HPDE6-E6E7 (cell line): ENCODE results near the gene STARD8.
"Not testable (repeated sequence)": the region's sequence is repeated elsewhere in the genome, so short reads cannot be mapped to it uniquely, and the experiment has no call there.

Experiments
- DNase-seq: peaks from one replicate; pipeline ENCODE4 v3.0.0; 2011; ENCODE audit warnings: missing footprints; ENCODE audit errors: extremely low spot score

STARD8 gene

DNA sequence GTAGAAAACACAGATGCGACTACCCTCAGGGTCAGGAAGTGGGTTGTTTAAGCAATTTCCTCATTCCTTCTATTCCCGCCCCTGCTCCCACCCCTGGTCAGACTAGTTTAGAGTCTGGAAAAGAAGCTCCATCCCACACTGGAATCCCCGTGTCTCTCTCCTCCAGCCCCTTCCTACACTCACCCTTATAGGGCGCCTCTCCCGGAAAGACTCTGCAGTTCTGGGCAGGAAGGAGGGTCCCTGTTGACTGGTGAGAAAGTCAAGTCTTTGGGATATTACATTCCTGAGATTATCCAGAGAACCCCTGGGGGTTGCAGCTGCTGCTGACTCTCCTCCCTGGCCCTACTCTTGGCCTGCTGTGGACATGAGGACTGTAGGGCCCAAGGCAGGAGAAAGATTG lies 11.9 kb downstream of the STARD8 start:
- no peak for DNase-seq

DNA sequence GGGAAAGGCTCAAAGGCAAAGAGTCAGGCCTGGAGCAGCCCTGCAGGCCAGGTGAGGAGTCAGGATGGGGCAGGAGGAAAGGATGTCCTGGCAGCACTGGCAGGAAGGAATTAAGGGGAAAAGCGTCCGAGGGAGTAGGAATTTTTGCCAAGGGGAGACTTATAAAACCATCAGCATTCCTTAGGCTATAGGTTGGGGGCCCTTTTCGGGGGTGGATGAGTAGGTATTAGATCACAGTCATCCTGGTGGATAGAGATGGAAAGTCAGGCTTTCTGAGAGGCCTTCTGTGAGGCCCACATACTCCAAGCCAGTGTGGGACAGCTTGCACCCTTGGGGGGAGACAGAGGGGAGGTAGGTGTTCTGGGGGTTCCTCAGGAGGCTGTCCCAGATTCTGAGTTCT lies 12.3 kb downstream of the STARD8 start:
- DNase-seq, result no peak

GRCh38 chrX:68660746-68661145 lies 13.3 kb downstream of the STARD8 start:
- no peak for DNase-seq

GRCh38 chrX:68665502-68665901 lies 18.0 kb downstream of the STARD8 start:
- DNase-seq, result no peak

DNA sequence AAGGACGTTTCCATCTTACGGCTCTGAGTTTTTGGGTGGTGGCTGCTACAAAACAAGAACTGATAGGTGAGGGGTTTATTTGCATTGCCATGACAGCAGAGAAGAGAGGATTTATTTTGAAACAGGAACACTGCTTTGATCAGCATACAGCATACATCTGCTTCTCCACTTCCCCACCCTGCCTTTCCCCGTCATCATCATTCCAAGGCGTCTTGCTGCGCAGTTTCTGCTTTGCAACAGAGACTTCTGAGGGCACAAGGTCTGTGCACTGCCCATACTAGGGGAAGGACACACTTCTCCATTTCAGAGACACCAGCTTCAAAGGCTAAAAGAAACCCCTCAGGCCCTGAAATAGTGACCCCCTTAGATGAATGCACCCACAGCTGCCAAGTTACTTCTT lies 19.1 kb downstream of the STARD8 start:
- no peak for DNase-seq

- DNase-seq, result no peak
Measured at GRCh38 chrX:68669094-68669860, 21.8 kb downstream of the STARD8 start.

- no peak for DNase-seq
Measured at GRCh38 chrX:68669871-68670270, 22.4 kb downstream of the STARD8 start.

GRCh38 chrX:68671221-68671620 lies 23.8 kb downstream of the STARD8 start:
- no peak for DNase-seq

GRCh38 chrX:68672581-68673318 lies 25.3 kb downstream of the STARD8 start:
- DNase-seq, result no peak

DNA sequence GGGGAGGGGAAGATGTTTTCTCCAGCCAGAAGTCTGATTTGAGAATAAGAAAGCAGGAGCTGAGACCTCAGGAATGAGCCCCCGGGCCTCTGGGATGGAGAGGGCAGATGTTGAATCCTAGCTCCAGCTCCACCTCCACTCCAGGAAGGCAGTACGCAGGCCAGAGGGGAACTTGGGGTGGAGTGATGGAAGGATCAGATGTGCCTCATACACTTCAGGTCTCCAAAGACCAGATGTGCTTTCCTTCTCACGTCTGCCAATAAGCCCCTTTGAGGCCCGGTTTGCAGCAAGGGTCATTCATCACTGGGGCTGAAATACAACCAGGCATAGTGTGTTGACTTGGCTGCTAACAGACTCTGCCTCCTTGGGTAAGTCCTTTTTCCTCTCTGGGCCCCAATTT lies 28.1 kb downstream of the STARD8 start:
- no peak for DNase-seq

GRCh38 chrX:68676335-68676734 lies 28.9 kb downstream of the STARD8 start:
- DNase-seq, result no peak

DNA sequence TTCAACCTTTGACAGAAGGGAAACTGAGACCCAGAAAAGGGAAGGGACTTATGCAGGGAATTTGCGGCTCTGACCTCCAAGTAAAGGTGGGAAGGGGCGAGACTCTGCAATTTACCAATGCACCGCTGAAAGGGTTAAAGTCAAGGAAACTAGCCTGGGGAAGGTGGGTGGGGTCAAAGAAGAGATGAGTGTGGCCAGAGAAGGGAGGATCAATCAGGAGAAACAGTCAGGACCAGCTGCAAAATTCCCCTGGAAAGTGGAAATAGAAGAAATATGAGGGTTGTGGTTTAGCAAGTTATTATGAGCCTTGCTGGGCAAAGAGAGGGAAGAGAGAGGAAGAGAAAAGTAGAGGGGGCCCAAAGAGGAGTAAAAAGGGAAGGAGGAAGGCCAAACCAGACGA lies 30.5 kb downstream of the STARD8 start:
- no peak for DNase-seq

- DNase-seq, result no peak
Measured at GRCh38 chrX:68681443-68681941, 34.0 kb downstream of the STARD8 start.

DNA sequence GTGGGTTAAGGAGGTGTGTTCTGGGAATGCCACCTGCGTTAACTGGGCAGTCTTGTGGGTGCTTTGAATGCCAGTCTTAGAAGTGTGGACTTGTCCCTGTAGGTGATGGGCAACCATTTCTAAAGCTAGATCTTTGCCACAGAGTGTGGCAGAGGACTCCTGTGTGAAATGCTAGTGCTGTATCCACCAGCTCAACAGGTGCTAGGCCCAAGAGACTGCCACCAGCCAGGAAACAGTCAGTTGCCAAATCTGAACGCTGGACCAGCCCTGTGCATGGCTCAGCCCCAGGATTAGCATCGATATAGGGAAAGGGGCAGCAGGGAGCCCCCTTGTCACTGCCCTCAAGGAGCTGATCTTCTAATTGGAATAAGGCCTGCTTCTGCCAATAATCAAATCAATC lies 35.3 kb downstream of the STARD8 start:
- no peak for DNase-seq

GRCh38 chrX:68683580-68683979 lies 36.1 kb downstream of the STARD8 start:
- DNase-seq, result no peak

- no peak for DNase-seq
Measured at GRCh38 chrX:68684291-68684918, 36.9 kb downstream of the STARD8 start.

- DNase-seq, result no peak
Measured at GRCh38 chrX:68684919-68685304, 37.4 kb downstream of the STARD8 start.

DNA sequence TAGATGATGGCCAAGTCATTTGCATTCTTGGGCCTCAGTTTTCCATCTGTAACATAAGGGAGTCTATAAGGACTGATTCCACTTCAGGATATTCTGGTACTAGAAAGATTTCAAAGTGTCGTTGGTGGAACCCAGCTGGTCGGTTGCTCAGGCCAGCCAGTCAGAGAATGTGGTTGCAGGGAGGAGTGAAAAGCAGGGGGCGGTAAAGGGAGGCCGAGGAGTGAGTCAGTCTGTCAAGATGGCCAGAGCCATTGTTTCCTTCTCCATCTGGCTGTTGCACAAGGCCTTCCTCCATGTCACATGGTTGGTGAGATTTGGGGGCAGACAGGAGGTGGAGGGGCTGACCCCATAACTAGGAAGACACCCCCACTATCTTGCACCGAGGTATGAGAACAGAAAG lies 38.2 kb downstream of the STARD8 start:
- no peak for DNase-seq

DNA sequence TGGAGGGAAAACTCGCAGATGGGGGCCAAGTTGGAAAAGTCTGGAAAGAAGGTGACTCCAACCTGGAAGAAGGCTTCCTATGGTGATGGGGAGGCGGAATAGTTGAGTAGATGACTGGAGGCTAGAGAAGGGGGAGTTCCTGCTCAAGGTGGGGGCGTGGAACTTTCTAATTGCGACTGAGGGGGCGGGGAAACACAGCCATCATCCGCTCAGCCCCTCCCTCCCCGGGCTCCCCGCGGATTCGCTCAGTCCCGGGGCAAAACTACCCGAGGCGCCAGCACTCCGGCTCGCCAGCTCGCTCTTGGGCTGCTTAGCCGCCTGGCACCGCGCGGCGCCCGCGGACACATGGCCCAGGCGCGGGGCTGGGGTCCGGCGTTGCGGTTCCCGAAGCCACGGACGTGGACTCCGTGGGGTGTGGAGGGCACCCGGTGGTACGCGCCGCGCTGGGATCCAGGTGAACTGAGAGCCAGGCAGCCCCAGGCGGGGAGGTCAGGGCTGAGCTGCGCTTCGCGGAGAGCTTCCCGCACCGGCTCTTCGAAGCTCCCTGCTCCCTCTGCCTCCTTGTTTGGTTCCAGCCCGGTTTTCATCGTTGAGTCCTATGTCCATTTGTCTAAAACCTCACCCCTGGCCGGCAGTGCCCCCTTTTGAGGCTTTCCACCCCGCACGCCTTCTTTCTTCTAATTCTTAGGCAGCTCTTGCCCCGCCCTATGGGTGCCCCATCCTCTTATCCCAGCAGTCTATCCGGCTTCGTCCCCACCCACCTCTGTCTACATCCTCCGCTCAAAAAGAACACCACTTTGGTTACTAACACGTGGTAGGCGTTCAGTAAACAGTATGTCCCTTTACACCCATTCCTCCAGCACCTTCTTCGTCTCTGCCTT lies 38.9 kb downstream of the STARD8 start:
- DNase-seq, result peak; percentile 8

- DNase-seq, result not testable (repeated sequence)
Measured at GRCh38 chrX:68688931-68689330, 41.5 kb downstream of the STARD8 start.

GRCh38 chrX:68690936-68691501 lies 43.6 kb downstream of the STARD8 start:
- DNase-seq, result no peak
